HG03520 (cell line): Measurements from ENCODE around the gene KCTD16.

ENCODE experiments used
- ATAC-seq: cut with Tn5 transposase; IDR thresholded peaks from one replicate; pipeline ENCODE4 v1.9.1; 2021; ENCODE audit warnings: mild to moderate bottlenecking, moderate library complexity; ENCODE audit not compliant: unreplicated experiment

KCTD16 gene

DNA sequence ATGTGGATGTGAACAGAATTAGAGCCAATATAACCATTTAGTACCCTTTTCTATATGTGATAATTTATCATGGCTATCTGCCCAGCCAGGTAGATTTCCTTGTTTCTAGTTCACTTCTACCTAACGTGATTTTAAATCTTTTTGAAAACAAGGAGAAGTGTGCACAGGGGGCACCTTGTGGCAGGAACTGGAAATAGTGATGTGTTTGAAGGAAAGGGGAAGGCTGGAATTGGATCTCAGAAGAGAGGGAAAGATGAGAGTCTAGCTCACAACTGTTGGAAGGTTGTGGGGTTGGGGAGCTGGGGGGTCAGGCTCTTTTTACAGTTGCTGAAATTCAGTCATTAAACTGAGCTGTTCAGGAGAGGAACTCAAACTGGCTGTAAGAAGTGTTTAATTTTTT lies 219.5 kb downstream of the KCTD16 start:
- no peak for ATAC-seq

DNA sequence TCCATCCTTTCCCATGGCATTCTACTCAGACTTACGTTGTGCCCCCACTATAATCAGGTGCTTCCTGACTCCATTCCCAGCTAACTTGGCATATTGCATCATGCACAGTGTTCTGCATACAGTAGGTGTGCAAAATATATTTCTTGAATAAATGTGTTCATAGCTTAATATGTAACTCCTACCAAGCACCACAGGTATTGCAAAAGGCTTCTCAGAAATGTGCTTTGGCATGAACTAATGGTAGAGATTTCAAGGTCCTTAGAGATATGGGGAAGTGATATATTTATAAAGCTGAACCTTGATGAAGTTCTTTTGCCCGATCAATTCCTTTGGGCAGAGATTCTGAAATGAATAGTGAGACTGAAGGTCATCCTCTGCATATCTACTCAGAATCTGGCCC lies 220.4 kb downstream of the KCTD16 start:
- ATAC-seq = no peak

DNA sequence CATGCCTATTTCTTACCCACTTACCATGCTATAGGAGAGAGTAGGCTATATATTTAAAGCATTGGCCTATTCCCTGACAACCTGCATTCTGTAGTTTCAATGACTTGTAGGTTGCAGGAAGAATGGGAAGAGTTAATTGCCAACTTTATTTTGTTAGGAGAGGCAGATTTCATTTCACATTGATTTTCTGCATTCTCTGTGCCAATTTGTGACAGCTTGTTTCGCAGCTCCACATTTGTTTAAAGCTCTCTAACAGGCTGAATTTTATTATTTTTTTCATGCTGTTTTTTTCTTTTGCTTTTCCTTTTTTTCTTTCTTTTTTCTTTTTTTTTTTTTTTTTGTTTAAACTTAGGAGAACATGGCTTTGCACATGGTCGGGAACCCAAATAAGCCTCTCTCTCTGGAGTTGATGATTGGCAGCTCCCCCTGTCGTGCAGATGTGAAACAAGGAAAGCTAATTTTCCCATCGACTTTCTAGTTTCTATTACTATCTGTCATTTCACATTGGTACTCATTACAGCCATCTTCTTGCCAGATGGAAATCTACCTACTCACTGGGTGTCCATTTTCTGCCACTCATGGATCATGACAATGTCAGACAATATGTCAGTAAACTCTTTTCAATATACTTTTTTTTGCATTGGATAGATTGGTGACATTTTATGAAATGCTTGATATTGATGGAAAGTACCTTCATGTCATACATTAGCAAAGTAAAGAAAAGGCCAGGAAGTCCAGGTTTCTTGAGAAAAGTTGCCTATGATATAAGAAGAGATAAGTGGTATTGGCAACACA lies 223.2 kb downstream of the KCTD16 start:
- no peak for ATAC-seq

DNA sequence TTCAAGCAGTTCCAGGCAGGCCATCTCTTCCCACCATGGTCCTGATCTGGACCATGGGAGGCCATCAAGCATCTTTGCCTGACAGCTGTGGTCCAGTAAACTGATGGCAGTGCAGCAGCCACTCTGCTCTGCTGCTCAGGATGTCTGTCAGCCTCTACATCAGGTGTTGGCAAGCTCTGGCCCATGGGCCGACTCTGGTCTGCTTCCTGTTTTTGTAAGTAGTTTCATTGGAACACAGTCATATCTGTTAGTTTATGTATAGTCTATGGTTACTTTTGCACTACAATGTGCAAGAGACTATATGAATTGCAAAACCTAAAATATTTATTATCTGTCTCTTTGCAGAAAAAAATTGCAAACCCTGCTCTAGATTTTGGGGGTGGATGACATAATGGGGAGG lies 225.0 kb downstream of the KCTD16 start:
- peak; percentile 97 for ATAC-seq

DNA sequence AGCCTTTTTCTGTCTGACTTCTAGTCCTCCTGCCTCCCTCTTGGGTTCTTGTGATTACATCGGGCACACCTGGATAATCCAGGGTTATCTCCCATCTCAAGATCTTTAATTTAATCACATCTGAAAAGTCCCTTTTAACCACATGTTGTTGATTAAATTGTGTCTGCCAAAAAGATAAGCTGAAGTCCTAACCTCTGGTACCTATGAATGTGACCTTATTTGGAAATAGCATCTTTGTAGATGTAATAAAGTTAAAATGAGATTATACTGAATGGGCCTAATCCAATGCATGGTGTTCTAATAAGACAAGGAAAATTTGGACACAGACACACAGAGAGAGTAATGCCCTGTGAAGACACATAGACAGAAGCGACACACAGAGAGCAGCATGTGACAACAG lies 232.4 kb downstream of the KCTD16 start:
- ATAC-seq = no peak

DNA sequence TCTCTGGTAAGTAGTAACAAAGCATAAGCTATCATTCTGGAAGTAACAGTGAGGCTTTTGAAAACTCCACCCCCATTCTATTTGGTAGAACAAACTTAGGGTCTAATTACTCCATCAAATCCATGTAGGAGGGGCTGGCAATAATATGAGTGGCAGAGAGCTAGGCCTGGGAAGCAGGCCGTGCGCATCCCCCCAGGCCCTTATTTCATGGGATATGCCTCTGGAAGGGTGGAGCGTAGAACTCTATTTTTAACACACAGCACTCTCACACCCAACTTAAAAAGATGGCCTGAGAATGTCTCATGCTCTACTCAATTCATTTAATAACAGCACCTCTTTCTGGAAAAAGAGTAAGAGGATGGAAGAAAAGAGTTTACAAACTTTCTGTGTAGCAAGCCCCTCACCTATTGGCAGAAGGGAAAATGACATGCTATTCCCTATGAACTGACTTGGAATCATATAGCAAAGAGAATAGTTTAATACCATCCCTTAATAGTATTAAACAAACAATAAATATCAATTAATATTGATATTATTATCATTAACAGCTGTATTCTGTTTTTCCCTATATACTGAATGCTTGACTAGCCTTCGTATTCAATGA lies 233.2 kb downstream of the KCTD16 start:
- no peak for ATAC-seq

DNA sequence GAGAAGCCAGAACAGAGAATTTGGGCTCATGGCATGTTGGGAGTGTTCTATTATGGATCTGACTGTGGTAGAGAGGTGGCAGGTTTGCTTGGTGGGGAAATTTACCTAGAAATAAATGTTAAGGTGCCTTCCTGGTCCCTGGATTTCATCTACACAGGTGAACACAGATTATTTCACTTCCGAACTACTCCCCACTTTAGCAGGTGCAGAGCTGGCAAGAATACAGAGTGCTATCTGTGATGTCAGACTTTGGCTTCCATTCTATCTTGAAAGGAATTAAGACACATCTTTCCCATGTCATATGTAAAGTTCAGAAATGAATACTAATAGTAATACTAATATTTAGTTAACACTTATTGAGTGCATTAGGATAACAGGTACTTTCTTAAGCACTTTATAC lies 234.0 kb downstream of the KCTD16 start:
- ATAC-seq = no peak

DNA sequence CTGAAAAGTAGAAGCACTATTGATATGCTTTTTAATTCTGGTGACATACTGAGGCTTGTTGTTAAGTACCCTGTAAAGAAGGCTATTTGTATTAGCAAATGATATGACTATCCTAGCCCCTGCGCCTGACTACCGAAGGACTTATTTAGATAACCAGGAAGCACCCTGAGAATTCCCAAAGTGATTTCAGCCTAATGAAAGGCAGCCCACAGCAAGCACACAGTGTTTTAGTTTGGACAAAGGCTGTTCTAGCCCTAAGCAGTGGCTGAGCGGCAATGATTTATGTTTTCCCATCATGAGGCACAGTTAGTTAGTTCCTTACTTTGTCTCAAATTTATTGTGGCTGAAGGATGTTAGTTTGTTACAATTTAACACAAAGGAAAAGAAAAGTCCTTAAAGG lies 235.3 kb downstream of the KCTD16 start:
- no peak for ATAC-seq

DNA sequence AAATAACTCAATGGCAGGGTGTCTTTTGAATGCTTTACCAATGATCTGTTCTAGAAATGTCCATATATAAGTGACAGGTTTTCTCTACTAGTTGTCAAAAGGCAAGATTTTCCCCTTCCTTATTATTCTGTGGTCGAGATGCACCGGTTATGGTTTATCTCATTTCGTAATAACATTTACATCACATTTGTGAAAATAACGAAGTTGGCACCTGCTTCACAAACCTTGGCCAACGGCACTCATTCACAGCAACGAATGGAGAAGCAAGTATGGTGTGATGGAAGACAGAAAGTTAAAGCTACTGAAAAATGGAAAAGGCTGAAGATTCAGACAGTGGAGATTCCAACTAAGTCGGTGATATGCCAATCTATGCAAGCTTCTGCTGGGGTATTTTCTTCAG lies 235.8 kb downstream of the KCTD16 start:
- ATAC-seq = no peak

DNA sequence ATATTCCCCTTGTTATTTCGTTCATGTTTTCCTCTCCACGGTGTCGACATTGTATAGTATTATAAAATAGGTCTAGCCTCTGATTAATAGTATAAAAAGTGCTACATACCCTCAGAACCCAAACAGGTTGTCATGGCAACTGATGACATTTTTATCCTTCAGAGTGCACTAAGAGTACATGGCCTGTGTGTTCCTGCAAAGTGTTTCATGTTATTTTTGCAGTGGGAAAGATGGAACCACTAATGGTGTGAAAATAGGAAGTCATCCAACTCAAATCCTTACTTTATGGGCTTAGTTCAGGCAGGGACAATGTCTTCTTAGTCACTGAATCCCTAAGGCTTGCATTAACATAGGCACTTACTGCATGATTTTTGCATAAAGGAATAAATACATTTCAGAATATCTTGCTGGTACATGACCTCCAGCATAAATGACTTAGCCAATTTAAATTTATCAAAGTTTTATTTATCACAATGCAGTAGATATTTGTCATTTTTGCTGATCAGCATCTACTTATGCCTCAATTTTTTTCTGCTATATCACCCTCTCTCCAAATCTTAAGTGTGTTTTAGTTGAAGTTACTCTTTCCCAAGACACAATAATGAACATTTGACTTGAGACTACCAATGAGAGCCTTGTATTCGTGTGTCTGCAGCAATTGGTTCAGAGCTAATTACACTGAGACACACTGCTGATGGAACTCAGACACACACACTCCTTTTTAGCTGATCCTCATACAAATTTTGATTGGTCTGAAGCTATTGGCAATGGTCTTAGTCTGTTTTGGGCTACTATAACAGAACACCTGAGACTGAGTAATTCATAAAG lies 243.7 kb downstream of the KCTD16 start:
- ATAC-seq = no peak

DNA sequence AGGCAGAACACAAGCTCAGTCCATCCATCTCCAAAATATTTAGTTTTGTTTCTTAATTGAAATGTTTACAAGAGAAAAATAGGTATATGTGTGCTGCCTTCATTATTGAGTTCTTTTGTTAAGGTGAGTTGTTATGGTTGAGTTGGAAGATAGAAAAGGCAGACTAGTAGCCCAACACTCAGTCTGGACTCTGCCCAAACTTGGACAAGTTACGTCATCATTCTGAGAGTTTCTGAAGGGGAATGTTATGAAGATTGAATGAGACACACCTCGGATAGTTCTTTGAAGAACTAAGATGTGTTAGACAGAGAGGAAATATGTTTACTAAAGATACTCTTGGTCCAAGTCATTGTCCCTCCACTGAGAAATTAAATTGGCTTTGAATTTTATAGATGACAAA lies 245.5 kb downstream of the KCTD16 start:
- ATAC-seq = no peak

DNA sequence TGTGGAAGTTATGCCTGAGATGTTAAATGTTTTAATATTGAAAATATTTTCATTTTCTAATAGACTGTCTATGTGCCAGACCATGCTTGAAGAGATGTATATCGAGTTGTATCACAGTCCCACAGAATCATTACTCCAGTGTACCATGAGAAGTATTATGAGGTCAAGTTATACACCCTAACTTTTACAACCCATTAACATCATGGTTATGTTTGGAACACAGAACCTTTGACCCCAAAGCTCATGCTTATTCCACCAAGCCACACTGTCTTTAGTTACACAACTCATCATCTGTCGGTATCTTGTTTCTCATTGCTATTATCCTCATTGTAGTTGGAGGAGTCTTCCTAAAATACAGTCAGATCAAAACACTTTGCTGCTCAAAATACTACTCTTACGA lies 248.0 kb downstream of the KCTD16 start:
- ATAC-seq = no peak

DNA sequence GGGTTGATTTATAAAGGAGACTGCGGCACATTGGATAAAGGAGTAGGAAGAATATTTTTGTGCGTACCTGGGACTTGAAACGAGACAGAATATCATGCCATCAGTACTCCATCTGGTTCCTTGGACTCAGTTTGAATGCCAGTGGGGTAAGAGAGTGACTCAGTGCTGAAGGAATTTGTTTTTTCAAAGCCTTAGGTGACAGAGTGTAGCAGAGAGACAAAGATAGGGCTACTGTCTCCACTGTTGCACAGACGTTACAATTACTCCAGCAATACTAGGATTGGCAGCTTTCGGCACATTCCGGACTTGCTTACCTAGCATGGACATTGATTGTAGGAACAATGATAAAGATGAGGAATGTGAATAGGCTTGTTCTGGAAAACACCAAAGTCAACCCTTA lies 250.7 kb downstream of the KCTD16 start:
- ATAC-seq = no peak

DNA sequence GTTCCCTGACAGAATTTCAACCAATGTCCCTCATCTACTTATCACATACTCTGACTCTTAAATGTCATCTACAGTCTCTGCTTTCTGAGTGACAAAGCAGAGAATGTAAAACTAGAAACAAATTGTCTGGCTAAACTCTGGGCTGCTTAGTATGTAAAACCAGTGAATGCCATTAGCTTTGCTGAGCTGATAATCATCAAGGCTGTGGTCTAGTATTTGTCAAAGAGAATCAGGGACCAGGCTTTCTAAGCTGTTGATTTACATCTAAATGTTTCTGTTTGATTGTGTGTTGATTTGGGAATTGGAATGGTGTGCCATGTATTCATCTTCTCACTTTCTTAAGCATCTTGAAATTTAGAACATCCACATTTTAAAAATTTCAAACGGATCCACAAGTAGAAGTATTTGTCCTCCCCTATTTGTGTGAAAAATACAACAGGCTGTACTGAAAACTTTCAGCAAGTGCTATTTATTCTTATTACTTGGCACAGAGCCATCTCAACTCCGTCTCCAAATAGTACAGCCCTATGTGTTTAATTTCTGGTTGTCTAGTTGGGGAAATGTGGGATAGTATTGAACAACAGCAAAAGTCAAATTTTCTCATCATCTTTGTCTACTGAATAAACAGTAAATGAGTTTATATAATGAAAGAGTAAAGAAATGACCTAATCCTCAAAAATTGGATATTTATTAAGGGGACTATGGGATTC lies 251.5 kb downstream of the KCTD16 start:
- ATAC-seq = no peak

DNA sequence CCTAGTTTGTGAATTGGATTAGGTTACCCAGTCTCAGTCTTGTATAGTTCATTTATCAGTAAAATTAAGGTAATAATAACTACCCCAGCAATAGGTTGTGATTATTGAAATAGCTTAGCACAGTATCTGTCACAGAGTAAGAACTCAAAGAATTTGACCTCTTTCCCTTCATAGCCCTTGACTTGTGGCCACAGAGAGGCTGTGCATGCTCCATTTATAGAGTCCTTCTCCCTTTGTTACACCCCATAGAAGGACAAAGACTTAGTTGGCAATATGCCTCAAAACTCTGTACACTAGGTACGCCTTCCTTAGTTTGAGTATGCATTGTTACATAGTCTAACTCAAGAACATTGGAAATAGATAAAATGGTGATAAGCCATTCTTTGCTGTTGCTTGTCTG lies 257.2 kb downstream of the KCTD16 start:
- ATAC-seq = no peak

DNA sequence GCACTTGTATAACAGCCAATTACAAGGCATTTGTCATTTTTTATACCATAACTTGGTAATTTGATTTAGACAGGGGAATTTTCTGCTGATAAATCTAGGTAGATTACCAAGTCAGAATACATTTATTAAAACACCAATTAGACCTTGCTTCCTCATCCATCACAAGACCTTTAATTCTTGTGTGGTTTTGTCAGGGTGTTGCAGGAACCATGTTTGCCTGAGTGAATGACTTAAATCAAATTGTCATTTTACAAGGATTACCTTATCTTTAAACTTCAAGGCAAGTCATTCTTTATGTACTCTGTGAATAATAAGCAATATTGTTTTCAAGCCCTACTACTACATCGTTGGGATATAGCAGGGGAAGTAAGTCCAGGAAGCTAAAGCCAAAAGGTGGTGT lies 257.7 kb downstream of the KCTD16 start:
- ATAC-seq = no peak

DNA sequence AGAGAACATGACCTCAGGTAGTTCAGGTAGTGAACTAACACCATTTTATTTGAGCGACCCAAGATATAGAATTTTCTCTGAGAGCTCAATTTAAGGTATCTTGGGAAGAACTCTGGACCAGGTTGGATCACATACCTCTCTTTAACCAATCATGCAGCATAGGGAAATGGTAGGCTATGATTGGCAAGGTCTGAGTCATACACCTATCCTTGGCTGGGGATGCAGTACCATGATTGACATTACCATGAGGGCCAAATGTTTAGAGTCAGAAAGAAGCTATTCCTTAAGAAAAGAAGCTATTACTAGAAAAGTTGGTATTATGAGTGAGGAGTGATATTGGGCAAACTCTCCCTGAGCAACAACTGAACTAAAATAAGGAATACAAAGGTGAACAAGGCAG lies 258.7 kb downstream of the KCTD16 start:
- no peak for ATAC-seq

DNA sequence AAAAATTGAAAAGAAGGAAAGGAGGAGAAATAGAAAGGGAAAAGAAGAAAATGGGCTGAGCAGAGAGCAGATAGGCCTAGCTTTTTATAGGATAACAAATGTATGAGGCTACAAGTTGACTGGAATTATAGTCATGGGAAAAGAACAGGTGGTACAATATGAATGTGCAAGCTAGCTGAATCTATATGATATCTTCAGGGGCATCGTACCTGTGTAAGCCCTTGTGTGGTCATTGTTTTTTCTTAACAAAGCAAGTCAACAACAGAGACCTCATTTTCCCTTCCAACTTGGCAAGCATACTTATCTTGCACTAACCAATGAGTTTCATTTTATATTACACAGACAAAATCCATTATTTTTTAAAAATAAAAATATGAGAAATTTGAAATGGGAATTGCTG lies 259.2 kb downstream of the KCTD16 start:
- ATAC-seq = no peak

DNA sequence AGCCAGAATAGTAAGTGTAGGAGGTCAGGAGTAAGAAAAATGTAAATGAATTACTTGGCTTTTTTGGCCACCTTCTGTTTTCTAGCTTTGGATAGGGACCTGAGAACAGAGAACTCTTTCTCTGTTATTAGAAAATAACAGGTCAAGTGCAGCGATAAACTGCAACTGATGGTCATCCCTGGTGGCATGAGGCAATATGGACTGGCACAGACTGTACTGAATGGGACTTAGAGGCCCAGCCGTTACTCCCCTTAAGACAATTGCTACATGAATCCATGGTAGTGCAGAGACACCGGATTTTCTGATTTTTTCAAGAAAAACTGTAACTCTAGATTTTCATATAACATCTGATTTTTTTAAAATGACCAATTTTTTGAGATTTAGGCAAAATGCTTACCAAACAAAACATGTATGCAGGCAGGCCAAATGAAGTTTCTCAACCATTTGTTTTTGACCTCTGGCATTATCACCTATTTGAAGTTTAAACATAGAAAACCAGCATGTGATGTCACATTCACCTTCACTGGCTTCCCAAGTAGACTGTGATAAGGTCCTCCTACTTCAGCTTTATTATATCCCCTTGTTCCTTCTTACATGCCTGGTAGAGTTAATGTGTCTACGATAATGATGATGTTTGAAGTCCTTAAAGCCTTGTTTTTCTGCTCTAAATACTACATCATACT lies 262.6 kb downstream of the KCTD16 start:
- no peak for ATAC-seq

DNA sequence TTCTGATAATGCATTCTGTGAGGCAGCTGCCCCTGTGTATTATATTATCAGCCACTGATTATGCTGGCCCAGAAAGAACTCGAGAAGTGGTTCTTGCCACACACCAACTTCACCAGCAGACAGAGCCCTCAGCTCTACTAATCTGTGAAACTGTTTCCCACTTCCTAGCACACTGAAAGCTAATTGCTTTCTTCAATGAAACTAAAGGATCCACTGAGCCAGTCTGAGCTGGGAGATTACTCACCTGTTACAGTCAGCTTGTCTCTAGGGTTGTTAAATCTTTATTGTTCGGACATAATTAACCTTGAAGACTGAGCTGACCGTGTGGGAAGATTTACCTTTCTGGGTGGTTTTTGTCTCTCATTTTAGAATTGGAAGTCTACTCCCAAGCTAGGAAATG lies 263.2 kb downstream of the KCTD16 start:
- ATAC-seq = no peak

DNA sequence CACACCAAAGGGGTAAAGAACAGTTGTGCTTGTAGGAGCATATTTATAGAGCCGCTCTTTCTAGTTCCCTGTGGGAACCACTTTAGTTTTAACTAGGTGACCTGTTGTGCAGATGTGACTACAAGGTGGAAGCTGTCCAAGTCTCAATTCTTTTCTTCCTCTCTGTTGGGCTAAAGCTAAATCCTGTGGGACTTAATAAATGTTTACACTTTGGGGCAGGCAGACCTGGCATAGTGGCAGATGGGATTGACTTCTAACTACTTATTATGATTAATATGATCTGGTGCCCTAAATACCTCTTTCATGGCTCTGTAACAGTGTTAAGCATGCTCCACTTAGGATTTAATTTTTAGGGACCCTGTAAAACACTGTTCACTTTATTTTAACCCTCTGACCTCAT lies 265.3 kb downstream of the KCTD16 start:
- ATAC-seq = no peak
